PC-9 (cell line): ENCODE results near the gene CCR6. TPM values are rescaled to one million over a fixed set of nuclear protein-coding genes. Genes with fewer than 3 reads are reported as not detected.

Experiments
- BruUV-seq: library from RNA; stranded (reverse); fragments of 400-500 nt; replicated peaks from 2 replicates; lab custom pipeline; 2021; lab: Mats Ljungman, UMichigan
- CTCF ChIA-PET: fragments of 300-600 bp; sonication (Branson Sonifier 250); formaldehyde crosslinking; loops from one replicate; lab custom pipeline; 2022; ENCODE audit warnings: antibody characterized with exemption; lab: Charles Lee
- POLR2A ChIA-PET: fragments of 300-600 bp; sonication (Branson Sonifier 250); formaldehyde crosslinking; loops from one replicate; lab custom pipeline; 2022; ENCODE audit warnings: antibody characterized with exemption; ENCODE audit not compliant: unreplicated experiment; lab: Charles Lee
- DNase-seq, 2 experiments: peaks; one replicate each; pipeline versions ENCODE4 v3.0.0 to v3.0.0-alpha.2; 2015 to 2022; ENCODE audit warnings: mixed read lengths in 1 of 2
- H2AFZ ChIP-seq: fragments of 200-600 bp; sonication (generic); 2 replicates; pipeline ENCODE4 v1.8.1; 2017; ENCODE audit warnings: antibody characterized with exemption
- H3F3A ChIP-seq: fragments of 200-600 bp; sonication (generic); 2 replicates; pipeline ENCODE4 v1.8.1; 2017; ENCODE audit warnings: antibody characterized with exemption, mild to moderate bottlenecking, low read depth; ENCODE audit not compliant: insufficient read depth
- H3K27ac ChIP-seq: fragments of 200-600 bp; sonication (generic); 2 replicates; pipeline ENCODE4 v1.6.1; 2016; ENCODE audit warnings: mixed run types
- H3K27me3 ChIP-seq: fragments of 200-600 bp; sonication (generic); 2 replicates; pipeline ENCODE4 v1.6.1; 2016; ENCODE audit warnings: low read depth, mixed run types; ENCODE audit not compliant: insufficient read depth
- H3K36me3 ChIP-seq: fragments of 200-600 bp; sonication (generic); 2 replicates; pipeline ENCODE4 v1.6.1; 2016; ENCODE audit warnings: low read depth, mixed run types
- H3K4me1 ChIP-seq: fragments of 200-600 bp; sonication (generic); replicated peaks from 2 replicates; pipeline ENCODE4 v1.6.1; 2016; ENCODE audit warnings: mixed run types; ENCODE audit not compliant: insufficient read depth
- H3K4me2 ChIP-seq: fragments of 200-600 bp; sonication (generic); 2 replicates; pipeline ENCODE4 v1.6.1; 2017; ENCODE audit warnings: mixed run types
- H3K4me3 ChIP-seq: fragments of 200-600 bp; sonication (generic); 2 replicates; pipeline ENCODE4 v1.6.1; 2016; ENCODE audit warnings: mixed run types
- H3K79me2 ChIP-seq: fragments of 200-600 bp; sonication (generic); 2 replicates; pipeline ENCODE4 v1.6.1; 2017; ENCODE audit warnings: low read depth, mixed run types
- H3K9me2 ChIP-seq: fragments of 200-600 bp; sonication (generic); 2 replicates; pipeline ENCODE4 v1.8.1; 2017; ENCODE audit warnings: mild to moderate bottlenecking; ENCODE audit not compliant: insufficient read depth
- H3K9me3 ChIP-seq: fragments of 200-600 bp; sonication (generic); 2 replicates; pipeline ENCODE4 v1.8.1; 2016; ENCODE audit warnings: low read depth; ENCODE audit not compliant: insufficient read depth
- H4K20me1 ChIP-seq: fragments of 200-600 bp; sonication (generic); 2 replicates; pipeline ENCODE4 v1.8.1; 2017; ENCODE audit not compliant: insufficient read depth
- EZH2 ChIP-seq: fragments of 200-600 bp; sonication (generic); IDR thresholded peaks from 2 replicates; pipeline ENCODE4 v1.8.0; 2017; ENCODE audit warnings: antibody characterized with exemption, low read depth
- intact Hi-C: fragments of 100-400 bp; cut with micrococcal nuclease; formaldehyde crosslinking; loops from one replicate; pipeline ENCODE4 v1.10.0; 2022; ENCODE audit not compliant: unreplicated experiment
- total RNA-seq: library from RNA; stranded (reverse); gene quantifications from 2 replicates; pipeline ENCODE4 v1.2.3, GENCODE V29; 2021
- TF ChIP-seq, protein P1 (sequence below): fragments of 200-600 bp; sonication (generic); conservative IDR thresholded peaks from 2 replicates; pipeline ENCODE4 v1.6.1; 2017; ENCODE audit warnings: mixed run types, antibody characterized with exemption, mild to moderate bottlenecking, moderate library complexity

The CCR6 gene
- total RNA-seq, 1 experiment from 2014 or later: not detected

GRCh38 chr6:167095888-167096287, 27.0 kb upstream of the CCR6 start:
- ChIA-PET CTCF (no interaction called here), POLR2A (no interaction called here)
- H3K9me2 ChIP-seq: no peaks in the 10 kb centered on the region
- no TSS peak for BruUV-seq
- no peak overlapping the region for H3K4me2 ChIP-seq
- no peak overlapping the region for H2AFZ ChIP-seq
- H3K4me3 ChIP-seq: no peak overlapping the region
- intact Hi-C loops: no loop called here
- DNase-seq: no peak
- TF ChIP-seq EZH2: no peak
- TF ChIP-seq, protein P1, sequence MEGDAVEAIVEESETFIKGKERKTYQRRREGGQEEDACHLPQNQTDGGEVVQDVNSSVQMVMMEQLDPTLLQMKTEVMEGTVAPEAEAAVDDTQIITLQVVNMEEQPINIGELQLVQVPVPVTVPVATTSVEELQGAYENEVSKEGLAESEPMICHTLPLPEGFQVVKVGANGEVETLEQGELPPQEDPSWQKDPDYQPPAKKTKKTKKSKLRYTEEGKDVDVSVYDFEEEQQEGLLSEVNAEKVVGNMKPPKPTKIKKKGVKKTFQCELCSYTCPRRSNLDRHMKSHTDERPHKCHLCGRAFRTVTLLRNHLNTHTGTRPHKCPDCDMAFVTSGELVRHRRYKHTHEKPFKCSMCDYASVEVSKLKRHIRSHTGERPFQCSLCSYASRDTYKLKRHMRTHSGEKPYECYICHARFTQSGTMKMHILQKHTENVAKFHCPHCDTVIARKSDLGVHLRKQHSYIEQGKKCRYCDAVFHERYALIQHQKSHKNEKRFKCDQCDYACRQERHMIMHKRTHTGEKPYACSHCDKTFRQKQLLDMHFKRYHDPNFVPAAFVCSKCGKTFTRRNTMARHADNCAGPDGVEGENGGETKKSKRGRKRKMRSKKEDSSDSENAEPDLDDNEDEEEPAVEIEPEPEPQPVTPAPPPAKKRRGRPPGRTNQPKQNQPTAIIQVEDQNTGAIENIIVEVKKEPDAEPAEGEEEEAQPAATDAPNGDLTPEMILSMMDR: no peak
- H3K27me3 ChIP-seq: peaks cover 97% of the 10 kb centered on the region
- H3F3A ChIP-seq: no peaks in the 10 kb centered on the region
- no peaks in the 10 kb centered on the region for H3K79me2 ChIP-seq
- no peaks in the 10 kb centered on the region for H3K4me1 ChIP-seq
- no peaks in the 10 kb centered on the region for H3K9me3 ChIP-seq
- no peak overlapping the region for H3K27ac ChIP-seq
- H4K20me1 ChIP-seq: no peaks in the 10 kb centered on the region
- H3K36me3 ChIP-seq: no peaks in the 10 kb centered on the region

GRCh38 chr6:167096991-167097390, 25.9 kb upstream of the CCR6 start:
- Histone ChIP-seq H4K20me1 (no peaks in the 10 kb centered on the region), H2AFZ (no peak overlapping the region), H3K9me2 (no peaks in the 10 kb centered on the region), H3K27ac (no peak overlapping the region), H3K9me3 (no peaks in the 10 kb centered on the region), H3K4me3 (no peak overlapping the region), H3K27me3 (peaks cover 97% of the 10 kb centered on the region), H3F3A (no peaks in the 10 kb centered on the region), H3K4me2 (no peak overlapping the region), H3K36me3 (no peaks in the 10 kb centered on the region), H3K79me2 (no peaks in the 10 kb centered on the region), H3K4me1 (no peaks in the 10 kb centered on the region)
- CTCF ChIA-PET: no interaction called here
- DNase-seq: no peak
- TF ChIP-seq, protein P1: no peak
- no peak for TF ChIP-seq EZH2
- BruUV-seq: no TSS peak
- intact Hi-C loops: no loop called here
- POLR2A ChIA-PET: no interaction called here

DNA sequence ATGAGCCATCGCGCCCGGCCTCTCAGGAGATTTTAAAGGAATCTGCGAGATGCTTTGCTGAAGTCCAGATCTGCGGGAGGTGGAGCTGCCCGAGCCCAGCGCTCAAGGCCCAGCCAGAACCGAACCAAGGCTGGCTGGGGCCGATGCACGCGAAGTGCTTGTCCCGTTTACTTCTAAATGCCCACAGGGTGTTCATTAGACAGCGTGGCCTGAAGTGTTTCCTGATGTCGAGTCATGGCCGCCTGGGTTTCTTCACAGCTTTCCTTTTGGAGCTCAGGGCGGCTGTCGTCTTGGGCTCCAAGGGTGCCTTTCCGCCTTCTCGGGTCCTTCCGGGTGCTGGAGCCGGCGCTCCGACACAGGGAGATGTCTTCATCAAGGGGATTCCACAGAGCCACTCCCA, 25.1 kb upstream of the CCR6 start:
- BruUV-seq: no TSS peak
- H3K4me1 ChIP-seq: no peaks in the 10 kb centered on the region
- no peaks in the 10 kb centered on the region for H3K36me3 ChIP-seq

More for the DNA sequence above, 25.1 kb upstream of the CCR6 start:
- no peak overlapping the region for H3K4me3 ChIP-seq
- CTCF ChIA-PET: no interaction called here
- H3K9me3 ChIP-seq: no peaks in the 10 kb centered on the region
- H3K4me2 ChIP-seq: no peak overlapping the region
- no peak overlapping the region for H3K27ac ChIP-seq
- no peaks in the 10 kb centered on the region for H4K20me1 ChIP-seq
- intact Hi-C loops: no loop called here
- H3K27me3 ChIP-seq: peaks cover 97% of the 10 kb centered on the region
- no peaks in the 10 kb centered on the region for H3K9me2 ChIP-seq
- no peak for DNase-seq
- TF ChIP-seq EZH2: no peak
- TF ChIP-seq, protein P1: no peak
- H2AFZ ChIP-seq: no peak overlapping the region
- no peaks in the 10 kb centered on the region for H3K79me2 ChIP-seq
- no peaks in the 10 kb centered on the region for H3F3A ChIP-seq
- POLR2A ChIA-PET: no interaction called here
